H9 (cell line): ENCODE measurements around the gene ARIH1. TPM values are rescaled to one million over a fixed set of nuclear protein-coding genes. Genes with fewer than 3 reads are reported as not detected.

Experiments used
- DNase-seq: peaks from one replicate; pipeline ENCODE4 v3.0.0-alpha.2; 2017
- H2AFZ ChIP-seq: one replicate; pipeline ENCODE4 v1.6.1; 2013; ENCODE audit warnings: mild to moderate bottlenecking, low read length, control low read depth, moderate library complexity
- H2AK5ac ChIP-seq: 2 replicates; pipeline ENCODE4 v1.6.1; 2013; ENCODE audit warnings: low read length, control low read depth, mixed read lengths; ENCODE audit not compliant: insufficient read length
- H2BK120ac ChIP-seq: one replicate; pipeline ENCODE4 v1.6.1; 2013; ENCODE audit warnings: low read depth, mild to moderate bottlenecking, low read length, control low read depth, inconsistent platforms; ENCODE audit not compliant: poor library complexity, severe bottlenecking
- H2BK12ac ChIP-seq: 2 replicates; pipeline ENCODE4 v1.6.1; 2013; ENCODE audit warnings: low read length, control low read depth, mixed read lengths, low read depth; ENCODE audit not compliant: insufficient read length
- H2BK15ac ChIP-seq: 2 replicates; pipeline ENCODE4 v1.6.1; 2013; ENCODE audit warnings: low read depth, low read length, control low read depth
- H2BK20ac ChIP-seq: one replicate; pipeline ENCODE4 v1.6.1; 2013; ENCODE audit warnings: low read depth, mild to moderate bottlenecking, low read length, control low read depth, inconsistent platforms; ENCODE audit not compliant: poor library complexity, severe bottlenecking
- H2BK5ac ChIP-seq: 2 replicates; pipeline ENCODE4 v1.6.1; 2013; ENCODE audit warnings: low read length, control low read depth, mixed read lengths; ENCODE audit not compliant: insufficient read length
- H3K14ac ChIP-seq: 2 replicates; pipeline ENCODE4 v1.6.1; 2013; ENCODE audit warnings: low read length, control low read depth; ENCODE audit not compliant: insufficient read depth
- H3K18ac ChIP-seq: 2 replicates; pipeline ENCODE4 v1.6.1; 2013; ENCODE audit warnings: low read depth, mild to moderate bottlenecking, mixed read lengths, low read length, control low read depth; ENCODE audit not compliant: insufficient read length
- H3K23ac ChIP-seq: 2 replicates; pipeline ENCODE4 v1.6.1; 2013; ENCODE audit warnings: low read length, control low read depth, mixed read lengths, low read depth; ENCODE audit not compliant: insufficient read length
- H3K23me2 ChIP-seq: 2 replicates; pipeline ENCODE4 v1.6.1; 2013; ENCODE audit warnings: low read depth, mild to moderate bottlenecking, mixed read lengths, low read length, control low read depth; ENCODE audit not compliant: insufficient read length, poor library complexity, severe bottlenecking
- H3K27ac ChIP-seq: 2 replicates; pipeline ENCODE4 v1.5.1; 2013; ENCODE audit warnings: low read length, control low read depth, mixed read lengths, low read depth; ENCODE audit not compliant: insufficient read length
- H3K27me3 ChIP-seq: 2 replicates; pipeline ENCODE4 v1.6.1; 2013; ENCODE audit warnings: low read length, control low read depth, inconsistent platforms; ENCODE audit not compliant: insufficient read depth
- H3K4ac ChIP-seq: 2 replicates; pipeline ENCODE4 v1.6.1; 2013; ENCODE audit warnings: low read depth, mild to moderate bottlenecking, control low read depth, inconsistent platforms, low read length, moderate library complexity
- H3K4me1 ChIP-seq: 2 replicates; pipeline ENCODE4 v1.6.1; 2013; ENCODE audit warnings: low read length, control low read depth, inconsistent platforms; ENCODE audit not compliant: insufficient read depth
- H3K4me2 ChIP-seq: 2 replicates; pipeline ENCODE4 v1.6.1; 2013; ENCODE audit warnings: low read length, control low read depth, mixed read lengths; ENCODE audit not compliant: insufficient read length, insufficient read depth
- H3K56ac ChIP-seq: 2 replicates; pipeline ENCODE4 v1.6.1; 2013; ENCODE audit warnings: low read depth, mild to moderate bottlenecking, mixed read lengths, low read length, control low read depth; ENCODE audit not compliant: insufficient read length
- H3K79me1 ChIP-seq: 2 replicates; pipeline ENCODE4 v1.6.1; 2013; ENCODE audit warnings: low read depth, mild to moderate bottlenecking, moderate library complexity, low read length, control low read depth, inconsistent platforms; ENCODE audit not compliant: insufficient read depth, poor library complexity, severe bottlenecking
- H3K79me2 ChIP-seq: 2 replicates; pipeline ENCODE4 v1.6.1; 2013; ENCODE audit warnings: low read length, control low read depth, inconsistent platforms; ENCODE audit not compliant: insufficient read depth
- H3K9ac ChIP-seq: 2 replicates; pipeline ENCODE4 v1.6.1; 2013; ENCODE audit warnings: low read length, control low read depth, mixed read lengths; ENCODE audit not compliant: insufficient read length; ENCODE audit errors: extremely low read depth
- H3K9me3 ChIP-seq: one replicate; pipeline ENCODE4 v1.6.1; 2013; ENCODE audit warnings: low read depth, low read length, inconsistent platforms; ENCODE audit not compliant: control insufficient read depth
- H3T11ph ChIP-seq: one replicate; pipeline ENCODE4 v1.6.1; 2013; ENCODE audit warnings: mild to moderate bottlenecking, low read length, control low read depth, inconsistent platforms
- H4K20me1 ChIP-seq: one replicate; pipeline ENCODE4 v1.6.1; 2013; ENCODE audit not compliant: control insufficient read depth, insufficient read length, insufficient read depth
- H4K5ac ChIP-seq: 2 replicates; pipeline ENCODE4 v1.6.1; 2013; ENCODE audit warnings: low read depth, mild to moderate bottlenecking, mixed read lengths, low read length, control low read depth; ENCODE audit not compliant: insufficient read length
- H4K8ac ChIP-seq: replicated peaks from 2 replicates; pipeline ENCODE4 v1.6.1; 2013; ENCODE audit warnings: low read length, control low read depth, mixed read lengths, low read depth; ENCODE audit not compliant: insufficient read length
- H4K91ac ChIP-seq: 2 replicates; pipeline ENCODE4 v1.6.1; 2013; ENCODE audit warnings: low read depth, mild to moderate bottlenecking, moderate library complexity, mixed read lengths, low read length, control low read depth; ENCODE audit not compliant: insufficient read length
- H3K27ac Mint-ChIP-seq, 3 experiments: 2 replicates in 2 of 3; 3 replicates in 1 of 3; pipeline ENCODE4 v1.8.0; 2020 to 2021; ENCODE audit warnings: mixed read lengths in 3 of 3, mild to moderate bottlenecking in 1 of 3, moderate library complexity in 1 of 3
- H3K27me3 Mint-ChIP-seq: 2 replicates; pipeline ENCODE4 v1.8.0; 2021; ENCODE audit warnings: low read depth, mild to moderate bottlenecking, moderate library complexity, mixed read lengths
- H3K36me3 Mint-ChIP-seq, 3 experiments: 2 replicates in 2 of 3; 3 replicates in 1 of 3; pipeline ENCODE4 v1.8.0; 2020 to 2021; ENCODE audit warnings: low read depth in 3 of 3, mixed read lengths in 3 of 3; ENCODE audit not compliant: insufficient read depth in 1 of 3
- H3K4me1 Mint-ChIP-seq, 2 experiments: 2 replicates each; pipeline ENCODE4 v1.8.0; 2020; ENCODE audit warnings: mixed read lengths in 2 of 2
- H3K4me3 Mint-ChIP-seq, 2 experiments: 2 replicates in 1 of 2; 3 replicates in 1 of 2; pipeline ENCODE4 v1.8.0; 2020 to 2021; ENCODE audit warnings: mild to moderate bottlenecking in 2 of 2, mixed read lengths in 2 of 2, moderate library complexity in 1 of 2
- H3K9me3 Mint-ChIP-seq, 2 experiments: 2 replicates in 1 of 2; 3 replicates in 1 of 2; pipeline ENCODE4 v1.8.0; 2020; ENCODE audit warnings: mild to moderate bottlenecking in 2 of 2, mixed read lengths in 2 of 2, moderate library complexity in 1 of 2
- WGBS: extraction: QIAGEN DNeasy Blood & Tissue Kit; methylation state at CpG from one replicate; pipeline ENCODE4 v1.1.7; 2013; ENCODE audit warnings: missing lambda C conversion rate, low lambda C conversion rate, mixed read lengths; ENCODE audit not compliant: insufficient read length; ENCODE audit errors: extremely low coverage; 5-methylcytosine and 5-hydroxymethylcytosine counted together
- total RNA-seq: library from RNA; stranded (reverse); gene quantifications from 2 replicates; pipeline ENCODE4 v1.2.1, GENCODE V29; 2021
- TF ChIP-seq, protein P1 (sequence below): fragments of 200-600 bp; sonication (generic); conservative IDR thresholded peaks from 3 replicates; pipeline ENCODE4 v1.8.0; 2021; ENCODE audit warnings: antibody characterized with exemption, mild to moderate bottlenecking

ARIH1 gene
- total RNA-seq, 1 experiment from 2014 or later = 158 TPM

DNA sequence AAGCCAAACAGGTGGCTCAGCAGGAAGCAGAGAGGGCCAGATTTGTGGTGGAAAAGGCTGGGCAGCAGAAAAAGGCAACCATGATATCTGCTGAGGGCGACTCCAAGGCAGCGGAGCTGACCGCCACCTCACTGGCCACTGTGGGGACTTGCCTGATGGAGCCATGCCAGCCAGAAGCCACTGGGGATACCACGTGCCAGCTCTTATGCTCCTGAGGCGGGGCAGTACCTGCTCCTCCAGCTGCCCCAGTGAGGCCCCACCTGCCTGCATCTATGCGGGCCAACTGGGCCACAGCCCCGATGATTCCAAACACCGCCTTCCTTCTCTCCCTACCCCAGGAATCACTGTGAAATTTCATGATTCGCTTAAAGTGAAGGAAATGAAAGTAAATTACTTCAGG, 22.9 kb upstream of the ARIH1 start:
- Histone ChIP-seq H4K5ac (no peak overlapping the region), H3K4me1 (no peaks in the 10 kb centered on the region), H2AFZ (no peak overlapping the region), H3K4ac (no peak overlapping the region), H3K23me2 (no peaks in the 10 kb centered on the region), H3K27ac (no peak overlapping the region), H2BK15ac (no peak overlapping the region), H3K23ac (no peak overlapping the region), H4K91ac (no peak overlapping the region), H3K79me2 (no peaks in the 10 kb centered on the region), H4K20me1 (no peaks in the 10 kb centered on the region), H3K18ac (no peak overlapping the region), H3K56ac (no peak overlapping the region), H2BK5ac (no peak overlapping the region), H2BK120ac (no peak overlapping the region), H2BK20ac (no peak overlapping the region), H3K27me3 (no peaks in the 10 kb centered on the region), H3K14ac (no peak overlapping the region), H3K9ac (no peak overlapping the region), H3K4me2 (no peak overlapping the region), H3T11ph (no peak overlapping the region), H3K9me3 (no peaks in the 10 kb centered on the region), H2BK12ac (no peak overlapping the region), H4K8ac (no peak overlapping the region), H3K79me1 (no peaks in the 10 kb centered on the region), H2AK5ac (no peak overlapping the region)
- Mint-ChIP-seq H3K9me3 (no peaks in the 10 kb centered on the region), H3K4me1 (no peaks in the 10 kb centered on the region), H3K27me3 (peaks cover 5% of the 10 kb centered on the region), H3K4me3 (no peak overlapping the region), H3K27ac (no peak overlapping the region), H3K36me3 (no peaks in the 10 kb centered on the region)
- TF ChIP-seq, protein P1, sequence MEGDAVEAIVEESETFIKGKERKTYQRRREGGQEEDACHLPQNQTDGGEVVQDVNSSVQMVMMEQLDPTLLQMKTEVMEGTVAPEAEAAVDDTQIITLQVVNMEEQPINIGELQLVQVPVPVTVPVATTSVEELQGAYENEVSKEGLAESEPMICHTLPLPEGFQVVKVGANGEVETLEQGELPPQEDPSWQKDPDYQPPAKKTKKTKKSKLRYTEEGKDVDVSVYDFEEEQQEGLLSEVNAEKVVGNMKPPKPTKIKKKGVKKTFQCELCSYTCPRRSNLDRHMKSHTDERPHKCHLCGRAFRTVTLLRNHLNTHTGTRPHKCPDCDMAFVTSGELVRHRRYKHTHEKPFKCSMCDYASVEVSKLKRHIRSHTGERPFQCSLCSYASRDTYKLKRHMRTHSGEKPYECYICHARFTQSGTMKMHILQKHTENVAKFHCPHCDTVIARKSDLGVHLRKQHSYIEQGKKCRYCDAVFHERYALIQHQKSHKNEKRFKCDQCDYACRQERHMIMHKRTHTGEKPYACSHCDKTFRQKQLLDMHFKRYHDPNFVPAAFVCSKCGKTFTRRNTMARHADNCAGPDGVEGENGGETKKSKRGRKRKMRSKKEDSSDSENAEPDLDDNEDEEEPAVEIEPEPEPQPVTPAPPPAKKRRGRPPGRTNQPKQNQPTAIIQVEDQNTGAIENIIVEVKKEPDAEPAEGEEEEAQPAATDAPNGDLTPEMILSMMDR = no peak
- DNase-seq = no peak
- WGBS = no CpG with 5 or more reads among the region's 9 CpGs
